GM12878 (cell line): ENCODE data around the gene PRDM4. TPM values are rescaled to one million over a fixed set of nuclear protein-coding genes. Genes with fewer than 3 reads are reported as not detected.

Source experiments
- ATF3 ChIP-seq: IDR thresholded peaks from 2 replicates; pipeline ENCODE4 v1.6.1; 2011; ENCODE audit warnings: low read depth, mild to moderate bottlenecking, low read length, moderate library complexity, borderline replicate concordance; ENCODE audit errors: extremely low read depth
- BACH1 ChIP-seq: fragments of 450-650 bp; IDR thresholded peaks from 2 replicates; pipeline ENCODE4 v1.6.1; 2017; ENCODE audit warnings: mild to moderate bottlenecking, borderline replicate concordance
- CBX3 ChIP-seq: fragments of 200-600 bp; sonication (generic); IDR thresholded peaks from 2 replicates; pipeline ENCODE4 v1.6.1; 2016; ENCODE audit warnings: low read depth, borderline replicate concordance
- E4F1 ChIP-seq: fragments of 450-650 bp; IDR thresholded peaks from 2 replicates; pipeline ENCODE4 v1.6.1; 2018; ENCODE audit warnings: borderline replicate concordance, mild to moderate bottlenecking; ENCODE audit not compliant: partially characterized antibody
- IRF3 ChIP-seq: fragments of 450-650 bp; IDR thresholded peaks from 2 replicates; pipeline ENCODE4 v1.6.1; 2014; ENCODE audit warnings: mild to moderate bottlenecking
- KDM1A ChIP-seq: fragments of 200-600 bp; sonication (generic); IDR thresholded peaks from 2 replicates; pipeline ENCODE4 v1.6.1; 2016; ENCODE audit warnings: borderline replicate concordance
- KLF5 ChIP-seq: fragments of 450-650 bp; IDR thresholded peaks from 2 replicates; pipeline ENCODE4 v1.6.1; 2014; ENCODE audit warnings: mild to moderate bottlenecking; ENCODE audit not compliant: partially characterized antibody
- MYC ChIP-seq: IDR thresholded peaks from 2 replicates; pipeline ENCODE4 v1.6.1; 2011; ENCODE audit warnings: mild to moderate bottlenecking, low read length, moderate library complexity, inconsistent platforms; ENCODE audit not compliant: insufficient read depth, insufficient replicate concordance, insufficient read length, severe bottlenecking
- NFIC ChIP-seq: IDR thresholded peaks from 2 replicates; pipeline ENCODE4 v1.6.1; 2012; ENCODE audit warnings: low read depth, mild to moderate bottlenecking, inconsistent platforms, low read length, moderate library complexity
- NKRF ChIP-seq: fragments of 450-650 bp; conservative IDR thresholded peaks from 2 replicates; pipeline ENCODE4 v1.6.1; 2017; ENCODE audit warnings: mild to moderate bottlenecking, moderate library complexity
- RELA ChIP-seq: fragments of 450-650 bp; IDR thresholded peaks from 2 replicates; pipeline ENCODE4 v1.8.0; 2014; ENCODE audit warnings: borderline replicate concordance; ENCODE audit not compliant: partially characterized antibody
- RUNX3 ChIP-seq: IDR thresholded peaks from 2 replicates; pipeline ENCODE4 v1.6.1; 2012; ENCODE audit warnings: low read length, inconsistent platforms
- SMAD1 ChIP-seq: fragments of 450-650 bp; IDR thresholded peaks from 2 replicates; pipeline ENCODE4 v1.6.1; 2018; ENCODE audit warnings: mild to moderate bottlenecking, low read depth; ENCODE audit not compliant: partially characterized antibody
- SPI1 ChIP-seq: IDR thresholded peaks from 2 replicates; pipeline ENCODE4 v1.6.1; 2011; ENCODE audit warnings: low read depth, mild to moderate bottlenecking, low read length, moderate library complexity, borderline replicate concordance; ENCODE audit not compliant: insufficient read depth
- SUZ12 ChIP-seq: fragments of 200-600 bp; sonication (generic); IDR thresholded peaks from one replicate; pipeline ENCODE4 v1.6.1; 2018; ENCODE audit warnings: antibody characterized with exemption, mild to moderate bottlenecking; ENCODE audit not compliant: unreplicated experiment
- TCF3 ChIP-seq: IDR thresholded peaks from 2 replicates; pipeline ENCODE4 v1.6.1; 2012; ENCODE audit warnings: low read depth, mild to moderate bottlenecking, low read length, borderline replicate concordance; ENCODE audit not compliant: insufficient read depth
- ZBTB40 ChIP-seq: fragments of 450-650 bp; IDR thresholded peaks from 2 replicates; pipeline ENCODE4 v1.6.1; 2016; ENCODE audit warnings: mild to moderate bottlenecking, moderate library complexity, borderline replicate concordance
- polyA plus RNA-seq, 11 experiments: library from polyadenylated mRNA; depleted of rRNA in 4 of 11; unstranded in 6 of 11; stranded (reverse) in 5 of 11; fragments of >200 nt; fragmentation: Nextera tagmentation in 4 of 11; fragmentation: Illumina TruSeq in 1 of 11; extraction: Ambion mirVana in 4 of 11; extraction: Trizol in 1 of 11; gene quantifications; 1 replicate in 1 of 11; 2 replicates in 10 of 11; pipeline versions ENCODE4 v1.2.1 to v1.2.3, GENCODE V29; 2011 to 2016; ENCODE audit warnings: inconsistent platforms in 2 of 11, missing spikeins in 2 of 11, low read depth in 1 of 11
- total RNA-seq, 4 experiments: library from RNA; depleted of rRNA in 3 of 4; stranded (reverse); fragments of >200 nt in 3 of 4; fragmentation: Illumina TruSeq in 1 of 4; extraction: Trizol in 1 of 4; gene quantifications; 2 replicates each; pipeline versions ENCODE4 v1.2.1 to v1.2.3, GENCODE V29; 2013 to 2021

The PRDM4 gene
- total and polyA plus RNA-seq, 10 of the 15 experiments (the other 5 are each of a cell fraction or from before 2014, with no cell fraction given) = 5.1 to 22.2 (median 15.0) TPM

- TF ChIP-seq ZBTB40 (peak; percentile 61; the same call in 1 of the 2 replicates), NKRF (peak; percentile 74), NFIC (peak; percentile 37; the same call in 1 of the 2 replicates), RELA (peak; percentile 47), RUNX3 (peak; percentile 47), SMAD1 (peak; percentile 18), BACH1 (0 out of 2 replicates have a peak, but pooled peaks have one; percentile 15), SPI1 (no peak), IRF3 (no peak), KLF5 (peak; percentile 81), ATF3 (peak; percentile 95), SUZ12 (no peak), MYC (peak; percentile 76), KDM1A (no peak), E4F1 (peak; percentile 83), TCF3 (no peak), CBX3 (no peak)
Measured at GRCh38 chr12:107685360-107686248, 75.3 kb downstream of the PRDM4 start, which contains the start of gene PWP1 (continued).
